OCI-LY7 (cell line): Measurements from ENCODE around the gene MRPS27. TPM values are rescaled to one million over a fixed set of nuclear protein-coding genes. Genes with fewer than 3 reads are reported as not detected.

Experiments
- BruUV-seq: library from RNA; stranded (reverse); fragments of 400-500 nt; replicated peaks from 2 replicates; lab custom pipeline; 2021; lab: Mats Ljungman, UMichigan
- CTCF ChIA-PET: fragments of 300-600 bp; sonication (Branson Sonifier 250); formaldehyde crosslinking; loops from one replicate; lab custom pipeline; 2022; ENCODE audit warnings: antibody characterized with exemption; ENCODE audit not compliant: unreplicated experiment; lab: Charles Lee
- POLR2A ChIA-PET: fragments of 300-600 bp; sonication (Branson Sonifier 250); formaldehyde crosslinking; loops from one replicate; lab custom pipeline; 2022; ENCODE audit warnings: antibody characterized with exemption; lab: Charles Lee
- DNase-seq: peaks from one replicate; pipeline ENCODE4 v3.0.0-alpha.2; 2015; ENCODE audit warnings: low spot score
- H2AFZ ChIP-seq: fragments of 200-600 bp; sonication (generic), shearing (Covaris generic); 2 replicates; pipeline ENCODE4 v1.6.1; 2014; ENCODE audit warnings: mild to moderate bottlenecking, antibody characterized with exemption, low read length, moderate library complexity
- H3K27ac ChIP-seq: fragments of 200-600 bp; sonication (generic); 2 replicates; pipeline ENCODE4 v1.5.1; 2014; ENCODE audit warnings: mixed run types, low read depth, mild to moderate bottlenecking, moderate library complexity, low read length, inconsistent platforms; ENCODE audit not compliant: poor library complexity, severe bottlenecking
- H3K36me3 ChIP-seq: fragments of 200-600 bp; sonication (generic); 2 replicates; pipeline ENCODE4 v1.6.1; 2014; ENCODE audit warnings: mild to moderate bottlenecking, antibody characterized with exemption, low read length, moderate library complexity, mixed read lengths; ENCODE audit not compliant: insufficient read depth
- H3K4me1 ChIP-seq: fragments of 200-600 bp; sonication (generic); 2 replicates; pipeline ENCODE4 v1.5.1; 2014; ENCODE audit warnings: mild to moderate bottlenecking, low read length; ENCODE audit not compliant: insufficient read depth, poor library complexity, severe bottlenecking
- H3K4me2 ChIP-seq: fragments of 200-600 bp; sonication (generic); 2 replicates; pipeline ENCODE4 v1.6.1; 2014; ENCODE audit warnings: mild to moderate bottlenecking, low read length
- H3K4me3 ChIP-seq: fragments of 200-600 bp; sonication (generic); 2 replicates; pipeline ENCODE4 v1.5.1; 2014; ENCODE audit warnings: mild to moderate bottlenecking, low read depth, low read length; ENCODE audit not compliant: poor library complexity, severe bottlenecking
- H3K79me2 ChIP-seq: fragments of 200-600 bp; sonication (generic); 2 replicates; pipeline ENCODE4 v1.6.1; 2016; ENCODE audit warnings: low read depth, mild to moderate bottlenecking, low read length, moderate library complexity, mixed read lengths; ENCODE audit not compliant: insufficient read depth
- H3K9me2 ChIP-seq: fragments of 200-600 bp; sonication (generic); 2 replicates; pipeline ENCODE4 v1.6.1; 2016; ENCODE audit warnings: mild to moderate bottlenecking, low read length, mixed read lengths; ENCODE audit not compliant: insufficient read depth
- H3K9me3 ChIP-seq: fragments of 200-600 bp; sonication (generic); 2 replicates; pipeline ENCODE4 v1.6.1; 2014; ENCODE audit warnings: mild to moderate bottlenecking, mixed run types, low read length, mixed read lengths
- H4K20me1 ChIP-seq: fragments of 200-600 bp; sonication (generic); 2 replicates; pipeline ENCODE4 v1.6.1; 2014; ENCODE audit warnings: mild to moderate bottlenecking, antibody characterized with exemption, low read length, moderate library complexity, mixed read lengths; ENCODE audit not compliant: insufficient read depth
- EZH2phosphoT487 ChIP-seq: fragments of 200-600 bp; sonication (generic); IDR thresholded peaks from 2 replicates; pipeline ENCODE4 v1.6.1; 2018; ENCODE audit warnings: low read depth, borderline replicate concordance, mild to moderate bottlenecking, mixed run types, antibody characterized with exemption, low read length, moderate library complexity, mixed read lengths
- intact Hi-C: fragments of 100-400 bp; cut with micrococcal nuclease; formaldehyde crosslinking; loops from one replicate; pipeline ENCODE4 v1.10.0; 2022; ENCODE audit not compliant: unreplicated experiment
- total RNA-seq, 2 experiments: library from RNA; depleted of rRNA in 1 of 2; stranded (reverse); fragments of >200 nt in 1 of 2; shearing (Covaris generic) in 1 of 2; gene quantifications; 2 replicates each; pipeline ENCODE4 v1.2.3, GENCODE V29; 2014 to 2022
- TF ChIP-seq, protein P1 (sequence below): fragments of 200-600 bp; sonication (generic); conservative IDR thresholded peaks from 2 replicates; pipeline ENCODE4 v1.5.1; 2014; ENCODE audit warnings: mild to moderate bottlenecking, antibody characterized with exemption, low read length, moderate library complexity, mixed read lengths

The MRPS27 gene
- total RNA-seq, 2 experiments from 2014 or later, result 62.6 to 70.9 TPM

DNA sequence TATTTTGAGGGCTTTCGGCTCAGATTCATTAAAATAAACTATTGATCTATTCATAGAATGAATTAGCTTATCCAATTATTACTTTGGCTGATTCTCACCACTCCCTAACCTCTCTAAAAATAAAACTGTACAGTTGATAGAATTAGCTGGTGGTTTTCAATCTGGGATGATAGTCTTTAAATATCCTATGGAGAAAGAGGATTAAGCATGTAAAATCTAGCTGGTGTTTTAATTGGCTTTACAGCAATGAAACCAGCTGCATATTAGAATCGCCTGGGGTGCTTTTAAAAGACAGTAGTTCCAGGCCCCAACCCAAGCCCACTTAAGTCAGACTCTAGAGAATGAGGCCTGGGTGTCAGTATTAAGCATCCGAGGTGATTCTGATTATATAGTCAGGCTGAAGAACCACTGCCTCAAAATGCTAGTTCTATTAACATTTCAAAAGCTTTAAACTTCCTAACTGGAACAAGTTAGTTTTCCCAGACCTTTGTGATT, 117.7 kb downstream of the MRPS27 start:
- ChIA-PET POLR2A (interaction anchor here (0.7 to 0.9 kb wide), 2 partner anchors 8 kb away, joined by 3 read pairs; no protein-coding TSS in a partner anchor), CTCF (no interaction called here)
- Histone ChIP-seq H3K36me3 (no peaks in the 10 kb centered on the region), H3K4me1 (no peaks in the 10 kb centered on the region), H3K9me2 (no peaks in the 10 kb centered on the region), H3K4me2 (no peak overlapping the region), H3K4me3 (no peak overlapping the region), H3K9me3 (no peaks in the 10 kb centered on the region), H3K27ac (no peak overlapping the region), H3K79me2 (no peaks in the 10 kb centered on the region), H4K20me1 (no peaks in the 10 kb centered on the region), H2AFZ (no peak overlapping the region)
- BruUV-seq, result no TSS peak
- DNase-seq, result no peak
- intact Hi-C loops, result no loop called here
- no peak for TF ChIP-seq EZH2phosphoT487
- TF ChIP-seq, protein P1, sequence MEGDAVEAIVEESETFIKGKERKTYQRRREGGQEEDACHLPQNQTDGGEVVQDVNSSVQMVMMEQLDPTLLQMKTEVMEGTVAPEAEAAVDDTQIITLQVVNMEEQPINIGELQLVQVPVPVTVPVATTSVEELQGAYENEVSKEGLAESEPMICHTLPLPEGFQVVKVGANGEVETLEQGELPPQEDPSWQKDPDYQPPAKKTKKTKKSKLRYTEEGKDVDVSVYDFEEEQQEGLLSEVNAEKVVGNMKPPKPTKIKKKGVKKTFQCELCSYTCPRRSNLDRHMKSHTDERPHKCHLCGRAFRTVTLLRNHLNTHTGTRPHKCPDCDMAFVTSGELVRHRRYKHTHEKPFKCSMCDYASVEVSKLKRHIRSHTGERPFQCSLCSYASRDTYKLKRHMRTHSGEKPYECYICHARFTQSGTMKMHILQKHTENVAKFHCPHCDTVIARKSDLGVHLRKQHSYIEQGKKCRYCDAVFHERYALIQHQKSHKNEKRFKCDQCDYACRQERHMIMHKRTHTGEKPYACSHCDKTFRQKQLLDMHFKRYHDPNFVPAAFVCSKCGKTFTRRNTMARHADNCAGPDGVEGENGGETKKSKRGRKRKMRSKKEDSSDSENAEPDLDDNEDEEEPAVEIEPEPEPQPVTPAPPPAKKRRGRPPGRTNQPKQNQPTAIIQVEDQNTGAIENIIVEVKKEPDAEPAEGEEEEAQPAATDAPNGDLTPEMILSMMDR, result no peak

DNA sequence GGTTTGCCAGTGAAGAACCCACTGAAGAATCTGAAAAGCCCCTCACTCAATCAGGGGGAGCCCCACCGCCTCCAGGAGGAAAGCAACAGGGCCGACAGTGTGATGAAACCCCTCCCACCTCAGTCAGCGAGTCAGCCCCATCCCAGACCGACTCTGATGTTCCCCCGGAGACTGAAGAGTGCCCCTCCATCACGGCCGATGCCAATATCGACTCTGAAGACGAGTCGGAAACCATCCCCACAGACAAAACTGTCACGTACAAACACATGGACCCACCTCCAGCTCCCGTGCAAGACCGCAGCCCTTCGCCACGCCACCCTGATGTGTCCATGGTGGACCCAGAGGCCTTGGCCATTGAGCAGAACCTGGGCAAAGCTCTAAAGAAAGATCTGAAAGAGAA, 120.4 kb downstream of the MRPS27 start:
- Histone ChIP-seq H3K4me1 (peaks cover 8% of the 10 kb centered on the region), H3K9me3 (no peaks in the 10 kb centered on the region), H3K4me2 (no peak overlapping the region), H4K20me1 (no peaks in the 10 kb centered on the region), H3K4me3 (no peak overlapping the region), H3K9me2 (no peaks in the 10 kb centered on the region), H3K36me3 (no peaks in the 10 kb centered on the region), H3K79me2 (no peaks in the 10 kb centered on the region), H3K27ac (no peak overlapping the region), H2AFZ (no peak overlapping the region)
- DNase-seq, result no peak
- TF ChIP-seq, protein P1, result no peak
- TF ChIP-seq EZH2phosphoT487, result no peak
- intact Hi-C loops, result loop anchor here (5.0 kb wide), 1 partner anchor 48 kb away; no protein-coding TSS in a partner anchor
- BruUV-seq, result no TSS peak
- ChIA-PET CTCF (no interaction called here), POLR2A (no interaction called here)

DNA sequence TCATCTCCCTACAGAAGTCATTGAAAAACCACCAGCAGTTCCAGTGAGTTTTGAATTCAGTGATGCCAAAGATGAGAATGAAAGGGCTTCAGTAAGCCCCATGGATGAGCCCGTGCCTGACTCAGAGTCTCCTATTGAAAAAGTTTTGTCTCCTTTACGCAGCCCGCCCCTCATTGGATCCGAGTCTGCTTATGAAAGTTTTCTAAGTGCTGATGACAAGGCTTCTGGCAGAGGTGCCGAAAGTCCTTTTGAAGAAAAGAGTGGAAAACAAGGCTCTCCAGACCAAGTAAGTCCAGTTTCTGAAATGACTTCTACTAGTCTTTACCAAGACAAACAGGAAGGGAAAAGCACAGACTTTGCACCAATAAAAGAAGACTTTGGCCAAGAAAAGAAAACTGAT, 122.6 kb downstream of the MRPS27 start:
- POLR2A ChIA-PET, result no interaction called here
- intact Hi-C loops, result loop anchor here (5.0 kb wide), 1 partner anchor 50 kb away; no protein-coding TSS in a partner anchor
- TF ChIP-seq, protein P1, result no peak
- TF ChIP-seq EZH2phosphoT487, result no peak
- CTCF ChIA-PET, result no interaction called here
- H3K27ac ChIP-seq, result no peak overlapping the region
- peaks cover 8% of the 10 kb centered on the region for H3K4me1 ChIP-seq
- BruUV-seq, result no TSS peak
- H3K36me3 ChIP-seq, result no peaks in the 10 kb centered on the region
- no peaks in the 10 kb centered on the region for H3K9me3 ChIP-seq
- no peak overlapping the region for H2AFZ ChIP-seq
- no peaks in the 10 kb centered on the region for H3K79me2 ChIP-seq
- H3K4me2 ChIP-seq, result no peak overlapping the region
- no peaks in the 10 kb centered on the region for H3K9me2 ChIP-seq
- H4K20me1 ChIP-seq, result no peaks in the 10 kb centered on the region
- DNase-seq, result no peak
- no peak overlapping the region for H3K4me3 ChIP-seq
